Osteocyte (in vitro differentiated cells): Measurements from ENCODE around the gene HPS1. TPM values are rescaled to one million over a fixed set of nuclear protein-coding genes. Genes with fewer than 3 reads are reported as not detected.

Source experiments
- DNase-seq: peaks from one replicate; pipeline ENCODE4 v3.0.0; 2021; ENCODE audit warnings: mixed read lengths; ENCODE audit not compliant: unreplicated experiment; ENCODE audit errors: extremely low spot score
- H3K27ac Mint-ChIP-seq: one replicate; pipeline ENCODE4 v1.8.0; 2021; ENCODE audit warnings: mild to moderate bottlenecking, mixed read lengths; ENCODE audit not compliant: unreplicated experiment
- H3K27me3 Mint-ChIP-seq: one replicate; pipeline ENCODE4 v1.8.0; 2021; ENCODE audit warnings: mixed read lengths; ENCODE audit not compliant: unreplicated experiment
- H3K36me3 Mint-ChIP-seq: one replicate; pipeline ENCODE4 v1.8.0; 2021; ENCODE audit warnings: mixed read lengths; ENCODE audit not compliant: unreplicated experiment
- H3K4me1 Mint-ChIP-seq: one replicate; pipeline ENCODE4 v1.8.0; 2021; ENCODE audit warnings: mixed read lengths; ENCODE audit not compliant: unreplicated experiment
- H3K4me3 Mint-ChIP-seq: one replicate; pipeline ENCODE4 v1.8.0; 2021; ENCODE audit warnings: mild to moderate bottlenecking, moderate library complexity, mixed read lengths; ENCODE audit not compliant: unreplicated experiment
- H3K9me3 Mint-ChIP-seq: one replicate; pipeline ENCODE4 v1.8.0; 2021; ENCODE audit warnings: mixed read lengths; ENCODE audit not compliant: unreplicated experiment
- CTCF ChIP-seq: fragments of 200-600 bp; sonication (generic); IDR thresholded peaks from 2 replicates; pipeline ENCODE4 v1.5.0; 2021; ENCODE audit warnings: antibody characterized with exemption, mild to moderate bottlenecking, moderate library complexity
- microRNA-seq: library from miRNA; unstranded; fragments of <30 nt; microRNA quantifications from one replicate; pipeline ENCODE4 v1.1.0, GENCODE V29; 2020; ENCODE audit not compliant: unreplicated experiment
- total RNA-seq: library from RNA; stranded (reverse); gene quantifications from 2 replicates; pipeline ENCODE4 v1.2.1, GENCODE V29; 2021

HPS1 gene
- total RNA-seq, 1 donor from 2014 or later: 67.1 TPM

- no peaks in the 10 kb centered on the region for H3K36me3 Mint-ChIP-seq
- TF ChIP-seq CTCF: no peak
- H3K27me3 Mint-ChIP-seq: peaks cover 5% of the 10 kb centered on the region
- H3K4me1 Mint-ChIP-seq: peaks cover 8% of the 10 kb centered on the region
- DNase-seq: no peak
- H3K9me3 Mint-ChIP-seq: no peaks in the 10 kb centered on the region
- no peak overlapping the region for H3K27ac Mint-ChIP-seq
- no peak overlapping the region for H3K4me3 Mint-ChIP-seq
Measured at GRCh38 chr10:98368644-98369043, 78.1 kb downstream of the HPS1 start.

GRCh38 chr10:98367604-98368451 is 78.9 kb downstream of the HPS1 start:
- TF ChIP-seq CTCF: no peak
- no peaks in the 10 kb centered on the region for H3K36me3 Mint-ChIP-seq

More at GRCh38 chr10:98367604-98368451, 78.9 kb downstream of the HPS1 start:
- Mint-ChIP-seq H3K27ac (no peak overlapping the region), H3K27me3 (peaks cover 5% of the 10 kb centered on the region), H3K4me3 (no peak overlapping the region), H3K4me1 (peaks cover 8% of the 10 kb centered on the region), H3K9me3 (no peaks in the 10 kb centered on the region)
- DNase-seq: no peak

Small RNA genes within 50 kb of the gene (microRNA-seq; reads per million reads assigned to microRNA genes)
- gene MIR1287 (15.9 reads per million, percentile 25 among the genes with 10 or more reads in this experiment), gene MIR4685 (not detected)

Other genes with a start within 250 kb of the HPS1 start
- 2.1 and 2.9 TPM in 2 replicates for gene LOXL4, start 178.7 kb downstream of the HPS1 start, total RNA-seq
- 4.6 and 4.8 TPM in 2 replicates for gene PYROXD2, start 31.8 kb downstream of the HPS1 start, total RNA-seq